BLaER1 treated with 17β-estradiol and CSF1 and Interleukin-3, amounts not matched to agents 10 nM and 100 nM (cell line): ENCODE results near the gene UNC5C.

Experiments
- H3K27ac ChIP-seq, 11 experiments: shearing (Covaris generic); formaldehyde crosslinking; 2 replicates each; pipeline ENCODE4 v1.8.1; 2022
- H3K27me3 ChIP-seq, 11 experiments: shearing (Covaris generic); formaldehyde crosslinking; 2 replicates each; pipeline ENCODE4 v1.8.1; 2022
- H3K36me3 ChIP-seq, 11 experiments: shearing (Covaris generic); formaldehyde crosslinking; 2 replicates each; pipeline ENCODE4 v1.8.1; 2022
- H3K4me1 ChIP-seq, 10 experiments: shearing (Covaris generic); formaldehyde crosslinking; 2 replicates each; pipeline ENCODE4 v1.8.1; 2022
- H3K4me2 ChIP-seq, 11 experiments: shearing (Covaris generic); formaldehyde crosslinking; 2 replicates each; pipeline ENCODE4 v1.8.1; 2022
- H3K4me3 ChIP-seq, 10 experiments: shearing (Covaris generic); formaldehyde crosslinking; 2 replicates each; pipeline ENCODE4 v1.8.1; 2022
- H3K9ac ChIP-seq, 11 experiments: shearing (Covaris generic); formaldehyde crosslinking; 2 replicates each; pipeline ENCODE4 v1.8.1; 2022
- H3K9me3 ChIP-seq, 11 experiments: shearing (Covaris generic); formaldehyde crosslinking; replicated peaks in 1 of 11; 2 replicates each; pipeline ENCODE4 v1.8.1; 2022
- H4K20me1 ChIP-seq, 11 experiments: shearing (Covaris generic); formaldehyde crosslinking; 2 replicates each; pipeline ENCODE4 v1.8.1; 2022
- Cebpa-rat ChIP-seq, 11 experiments: shearing (Covaris generic); IDR thresholded peaks; 2 replicates each; pipeline ENCODE4 v1.8.1; 2022

UNC5C gene

DNA sequence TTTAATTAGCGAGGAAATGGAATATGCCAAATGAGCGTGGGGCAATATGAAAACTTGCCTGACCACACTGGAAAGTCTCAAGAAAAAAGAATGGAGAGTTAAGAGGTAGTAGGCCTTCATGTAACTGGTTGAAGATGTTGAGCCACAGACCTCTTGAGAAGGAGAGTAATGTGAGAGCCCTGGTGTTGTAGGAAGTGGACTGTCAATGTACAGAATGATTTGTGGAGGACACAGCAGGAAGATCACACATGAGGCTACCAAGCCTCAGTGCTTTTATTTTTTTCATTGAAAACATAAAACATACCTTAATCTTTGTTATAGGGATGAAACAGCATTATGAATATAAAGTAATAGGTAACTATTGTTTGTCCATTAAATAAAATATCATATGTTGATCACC is 331.6 kb downstream of the UNC5C start:
- Histone ChIP-seq H3K9me3 (no peaks in the 10 kb centered on the region), H3K9ac (no peak overlapping the region)

DNA sequence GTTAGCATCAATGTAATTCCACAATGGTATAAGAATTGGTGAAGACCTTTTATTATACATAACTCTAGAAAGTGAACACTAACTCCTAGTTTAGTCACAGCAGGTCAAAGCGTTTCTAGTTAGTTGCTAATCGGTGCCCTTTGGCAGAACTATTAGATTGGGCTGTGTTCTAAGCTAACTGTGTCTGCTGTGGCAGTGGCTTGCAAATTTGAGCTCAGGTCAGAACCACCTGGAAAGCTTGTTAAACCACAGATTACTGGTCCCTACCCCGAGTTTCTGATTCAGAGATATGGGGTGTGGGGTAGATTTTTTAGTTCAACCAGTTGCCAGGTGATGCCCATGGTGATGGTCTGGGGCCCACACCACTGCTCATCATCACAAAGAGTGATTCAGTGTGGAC is 332.1 kb downstream of the UNC5C start:
- no peak for TF ChIP-seq Cebpa-rat (IDR thresholded peaks at IDR 0.05)
- H3K36me3 ChIP-seq, result no peaks in the 10 kb centered on the region
- H3K4me1 ChIP-seq, result peaks cover 11 to 21% (median 15%) of the 10 kb centered on the region in 10 experiments
- no peaks in the 10 kb centered on the region for H3K27me3 ChIP-seq
- no peak overlapping the region for H3K9ac ChIP-seq
- peak overlapping the region in 10 of 11 experiments; percentile 4 to 65 (median 42); a peak in 17 of 22 replicates for H3K4me2 ChIP-seq
- H3K27ac ChIP-seq, result peak overlapping the region in 7 of 11 experiments; percentile 9 to 72 (median 57); a peak in 12 of 22 replicates
- no peaks in the 10 kb centered on the region for H3K9me3 ChIP-seq
- no peak overlapping the region for H3K4me3 ChIP-seq
- H4K20me1 ChIP-seq, result no peaks in the 10 kb centered on the region

More for the DNA sequence above, 331.6 kb downstream of the UNC5C start:
- H3K27ac ChIP-seq, result peak overlapping the region in 4 of 11 experiments; percentile 41 to 72 (median 64); a peak in 7 of 22 replicates
- no peaks in the 10 kb centered on the region for H4K20me1 ChIP-seq
- H3K4me3 ChIP-seq, result no peak overlapping the region
- TF ChIP-seq Cebpa-rat (IDR thresholded peaks at IDR 0.05), result no peak
- H3K4me2 ChIP-seq, result peak overlapping the region in 5 of 11 experiments; percentile 4 to 62 (median 43); a peak in 4 of 22 replicates
- no peaks in the 10 kb centered on the region for H3K36me3 ChIP-seq
- no peaks in the 10 kb centered on the region for H3K27me3 ChIP-seq
- peaks cover 11 to 21% (median 15%) of the 10 kb centered on the region in 10 experiments for H3K4me1 ChIP-seq

DNA sequence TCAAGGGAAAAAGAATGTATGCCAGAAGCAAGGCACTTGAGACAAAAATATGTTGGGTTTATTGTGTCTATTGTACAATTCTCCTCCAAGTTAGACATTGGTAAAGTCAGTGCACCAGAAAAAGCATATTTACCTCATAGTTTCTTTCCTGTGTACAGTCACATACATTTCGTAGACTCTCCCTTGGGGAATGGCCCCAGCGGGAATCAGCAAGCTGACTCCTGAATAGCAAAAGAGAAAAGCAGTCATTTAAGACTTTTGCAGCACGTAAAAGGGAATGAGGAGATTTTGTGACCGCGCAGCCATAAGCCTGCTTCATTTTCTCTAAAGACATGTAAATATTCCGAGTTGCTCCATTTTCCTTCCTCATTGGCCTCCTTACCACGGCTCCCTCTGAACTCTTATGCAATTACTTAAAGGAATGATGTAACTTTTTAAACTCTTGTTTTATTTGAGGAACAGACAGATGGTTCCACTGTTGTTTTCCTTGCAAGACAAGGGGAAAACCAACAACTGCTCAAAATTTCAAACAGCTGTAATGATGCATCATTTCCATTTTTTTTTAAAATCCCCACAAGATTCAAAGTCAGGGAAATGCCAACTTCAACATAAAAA is 332.7 kb downstream of the UNC5C start:
- no peaks in the 10 kb centered on the region for H3K27me3 ChIP-seq
- peak in 3 of 11 experiments; percentile 32 to 47 (median 43); a peak in 3 of 22 replicates for TF ChIP-seq Cebpa-rat (IDR thresholded peaks at IDR 0.05)
- no peaks in the 10 kb centered on the region for H4K20me1 ChIP-seq
- no peaks in the 10 kb centered on the region for H3K36me3 ChIP-seq
- peak overlapping the region; percentile 4 to 65 (median 43); a peak in 21 of 22 replicates for H3K4me2 ChIP-seq
- no peaks in the 10 kb centered on the region for H3K9me3 ChIP-seq
- peak overlapping the region in 7 of 11 experiments; percentile 15 to 72 (median 53); a peak in 12 of 22 replicates for H3K27ac ChIP-seq
- peaks cover 11 to 21% (median 15%) of the 10 kb centered on the region in 10 experiments for H3K4me1 ChIP-seq
- H3K9ac ChIP-seq, result peak overlapping the region in 3 of 11 experiments; percentile 22 to 35 (median 35); a peak in 2 of 22 replicates
- H3K4me3 ChIP-seq, result no peak overlapping the region

DNA sequence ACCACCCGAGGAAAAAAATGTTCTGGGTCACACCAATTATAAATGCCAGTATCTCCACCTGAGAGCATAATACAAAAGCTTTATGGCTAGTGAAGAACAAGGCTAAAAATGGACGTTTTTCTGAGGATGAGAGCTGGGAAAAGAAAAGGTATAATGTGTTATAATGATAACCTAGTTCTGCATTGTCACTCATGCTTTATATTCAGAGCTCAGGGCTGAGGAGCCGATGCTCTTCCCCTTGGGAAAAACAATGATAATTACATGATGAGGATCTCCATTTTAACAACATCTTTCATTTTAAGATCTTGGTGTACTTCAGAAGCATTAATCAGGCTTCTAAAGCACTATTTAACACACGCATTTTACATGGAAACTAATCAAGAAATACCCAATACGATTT is 333.7 kb downstream of the UNC5C start:
- Histone ChIP-seq H4K20me1 (no peaks in the 10 kb centered on the region), H3K27ac (peak overlapping the region in 3 of 11 experiments; percentile 49 to 72 (median 70); a peak in 5 of 22 replicates), H3K4me1 (peaks cover 11 to 21% (median 15%) of the 10 kb centered on the region in 10 experiments), H3K36me3 (no peaks in the 10 kb centered on the region), H3K27me3 (no peaks in the 10 kb centered on the region), H3K4me3 (no peak overlapping the region), H3K9ac (no peak overlapping the region), H3K9me3 (no peaks in the 10 kb centered on the region), H3K4me2 (no peak overlapping the region)
- TF ChIP-seq Cebpa-rat (IDR thresholded peaks at IDR 0.05), result no peak

DNA sequence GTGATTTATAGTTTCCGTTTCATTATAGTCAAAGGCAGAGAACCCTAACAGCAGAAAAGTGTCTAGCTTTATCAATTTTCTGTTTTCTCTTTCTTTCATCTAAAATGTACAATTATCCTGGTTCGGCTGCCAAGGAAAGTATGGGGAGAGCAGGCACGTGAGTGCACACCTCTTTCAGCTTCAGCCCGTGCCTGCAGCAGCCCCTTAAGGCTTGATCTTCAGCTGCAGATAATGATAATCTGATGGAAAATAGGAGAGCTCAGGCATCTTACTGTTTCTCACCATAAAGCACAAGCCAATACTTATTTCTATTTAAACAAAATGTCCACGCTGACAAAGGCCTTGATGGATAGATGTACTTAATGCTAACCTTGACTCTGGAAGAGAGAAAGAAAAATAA is 334.4 kb downstream of the UNC5C start:
- Histone ChIP-seq H3K36me3 (no peaks in the 10 kb centered on the region), H4K20me1 (no peaks in the 10 kb centered on the region), H3K27ac (no peak overlapping the region), H3K27me3 (no peaks in the 10 kb centered on the region), H3K9ac (no peak overlapping the region), H3K9me3 (no peaks in the 10 kb centered on the region), H3K4me1 (peaks cover 11 to 21% (median 15%) of the 10 kb centered on the region in 10 experiments), H3K4me2 (no peak overlapping the region), H3K4me3 (no peak overlapping the region)
- TF ChIP-seq Cebpa-rat (IDR thresholded peaks at IDR 0.05), result no peak

DNA sequence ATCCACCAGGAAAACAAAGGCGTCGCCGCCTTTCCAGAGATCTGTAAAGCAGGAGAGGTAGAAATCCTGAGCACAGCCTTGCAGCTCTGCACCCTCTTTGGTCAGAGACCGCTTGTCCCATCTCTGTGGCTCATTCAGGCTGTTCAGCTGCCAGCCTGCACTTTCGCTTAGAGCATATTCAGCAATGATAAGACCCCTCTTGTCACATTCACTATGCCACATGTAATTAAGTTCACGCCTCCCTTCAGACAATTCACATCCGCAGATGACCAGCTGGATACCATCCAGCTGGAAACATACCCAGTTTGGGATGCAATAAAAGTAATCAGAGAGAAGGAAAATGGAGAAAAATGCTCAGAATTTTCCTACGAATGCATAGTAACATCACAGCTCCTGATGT is 335.4 kb downstream of the UNC5C start:
- Histone ChIP-seq H3K4me3 (no peak overlapping the region), H3K9ac (no peak overlapping the region), H4K20me1 (no peaks in the 10 kb centered on the region), H3K9me3 (no peaks in the 10 kb centered on the region), H3K4me2 (no peak overlapping the region), H3K27me3 (no peaks in the 10 kb centered on the region), H3K36me3 (no peaks in the 10 kb centered on the region), H3K4me1 (peaks cover 11 to 18% (median 15%) of the 10 kb centered on the region in 10 experiments), H3K27ac (no peak overlapping the region)
- TF ChIP-seq Cebpa-rat (IDR thresholded peaks at IDR 0.05), result no peak

DNA sequence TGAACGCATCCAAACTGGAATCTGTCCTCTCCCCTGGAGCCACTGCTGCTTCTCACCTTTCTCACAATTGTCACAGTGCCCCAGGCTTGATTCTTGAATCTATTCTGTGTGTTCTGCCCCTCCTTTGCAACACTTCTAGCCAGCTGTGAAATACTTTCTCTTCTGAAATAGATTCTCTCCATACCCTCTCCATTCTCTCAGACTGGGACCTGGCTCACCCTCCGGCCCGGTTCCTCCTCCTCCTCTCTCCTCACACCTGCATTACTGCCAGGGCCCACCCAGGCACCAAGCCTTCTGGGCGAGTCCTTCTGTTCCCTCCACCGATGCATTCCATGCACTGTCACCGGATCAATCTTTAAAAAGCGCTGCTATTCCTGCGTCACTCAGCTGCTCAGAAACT is 336.1 kb downstream of the UNC5C start:
- no peaks in the 10 kb centered on the region for H3K36me3 ChIP-seq
- H3K4me3 ChIP-seq, result no peak overlapping the region
- no peak overlapping the region for H3K27ac ChIP-seq
- no peaks in the 10 kb centered on the region for H3K27me3 ChIP-seq
- H4K20me1 ChIP-seq, result no peaks in the 10 kb centered on the region
- TF ChIP-seq Cebpa-rat (IDR thresholded peaks at IDR 0.05), result no peak
- no peak overlapping the region for H3K9ac ChIP-seq
- no peaks in the 10 kb centered on the region for H3K9me3 ChIP-seq
- H3K4me1 ChIP-seq, result peaks cover 11 to 18% (median 15%) of the 10 kb centered on the region in 10 experiments
- no peak overlapping the region for H3K4me2 ChIP-seq

DNA sequence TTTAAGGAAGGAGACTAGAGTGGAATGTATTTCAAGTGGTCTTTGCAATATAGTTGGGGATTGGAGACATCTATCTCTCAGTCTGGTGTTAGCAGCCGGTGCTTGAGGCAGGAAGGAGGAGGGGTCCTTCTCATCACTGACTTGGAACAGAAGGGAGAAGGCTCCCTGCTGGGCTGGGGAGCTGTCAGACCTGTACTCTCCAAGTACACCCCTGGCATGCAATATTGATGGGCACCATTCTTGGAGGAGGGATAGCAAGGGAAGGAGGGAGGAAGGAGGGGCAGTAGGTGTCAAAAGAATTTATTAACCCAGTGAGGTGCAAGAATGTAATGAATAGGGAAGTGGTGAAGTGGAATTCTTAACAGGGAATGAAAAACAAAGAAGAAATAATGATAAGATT is 338.8 kb downstream of the UNC5C start:
- no peak for TF ChIP-seq Cebpa-rat (IDR thresholded peaks at IDR 0.05)
- H3K27ac ChIP-seq, result no peak overlapping the region
- H3K4me1 ChIP-seq, result no peaks in the 10 kb centered on the region
- no peaks in the 10 kb centered on the region for H3K36me3 ChIP-seq
- H3K27me3 ChIP-seq, result no peaks in the 10 kb centered on the region
- no peak overlapping the region for H3K9ac ChIP-seq
- H3K4me2 ChIP-seq, result no peak overlapping the region
- H3K9me3 ChIP-seq, result no peaks in the 10 kb centered on the region
- no peak overlapping the region for H3K4me3 ChIP-seq
- H4K20me1 ChIP-seq, result no peaks in the 10 kb centered on the region

DNA sequence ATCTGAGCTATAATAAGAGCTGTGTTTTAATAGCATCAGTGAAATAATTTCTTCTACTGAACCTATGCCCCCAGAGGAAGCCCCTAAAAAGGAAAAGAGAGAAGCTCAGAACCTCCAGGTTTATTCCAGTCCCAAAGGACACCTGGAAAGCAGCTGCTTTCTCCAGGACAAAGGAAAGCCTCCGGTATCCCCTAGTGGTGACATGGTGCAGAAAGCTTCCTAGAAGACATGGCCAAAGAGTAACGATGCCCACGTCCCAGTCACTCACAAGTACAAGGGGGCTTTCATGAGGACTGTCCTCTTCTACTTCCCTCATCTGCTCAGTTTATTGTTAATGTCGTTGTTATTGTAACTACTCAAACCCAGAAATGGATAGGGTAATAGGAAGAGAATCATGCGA is 343.9 kb downstream of the UNC5C start:
- no peaks in the 10 kb centered on the region for H3K4me1 ChIP-seq
- no peak for TF ChIP-seq Cebpa-rat (IDR thresholded peaks at IDR 0.05)

More for the DNA sequence above, 343.9 kb downstream of the UNC5C start:
- Histone ChIP-seq H4K20me1 (no peaks in the 10 kb centered on the region), H3K27me3 (no peaks in the 10 kb centered on the region), H3K9ac (no peak overlapping the region), H3K9me3 (no peaks in the 10 kb centered on the region), H3K36me3 (no peaks in the 10 kb centered on the region), H3K4me3 (no peak overlapping the region), H3K4me2 (no peak overlapping the region), H3K27ac (no peak overlapping the region)
